HepG2 (cell line): ENCODE measurements around the gene PRKCZ. TPM values are rescaled to one million over a fixed set of nuclear protein-coding genes. Genes with fewer than 3 reads are reported as not detected.

Source experiments
- ARID2 ChIP-seq: sonication (generic); formaldehyde crosslinking; IDR thresholded peaks from 2 replicates; pipeline ENCODE4 v1.8.1; 2022; ENCODE audit warnings: mild to moderate bottlenecking, missing genetic modification reagents, borderline replicate concordance
- ASH2L ChIP-seq: fragments of 300-600, 200-600 bp; sonication (generic); IDR thresholded peaks from 2 replicates; pipeline ENCODE4 v1.7.0; 2017; ENCODE audit warnings: low read depth, mild to moderate bottlenecking, moderate library complexity, mixed read lengths, low read length; ENCODE audit not compliant: insufficient read length
- DDIT3 ChIP-seq: sonication (generic); formaldehyde crosslinking; IDR thresholded peaks from 2 replicates; pipeline ENCODE4 v1.4.0; 2020; ENCODE audit warnings: mild to moderate bottlenecking, missing genetic modification reagents
- EP300 ChIP-seq, 3 experiments: sonication (generic) in 1 of 3; formaldehyde crosslinking in 1 of 3; IDR thresholded peaks; 2 replicates each; pipeline versions ENCODE4 v1.5.1 to v1.6.1; 2011 to 2020; ENCODE audit warnings: low read depth in 2 of 3, low read length in 2 of 3, borderline replicate concordance in 1 of 3, improper control_type of control experiment in 1 of 3, mild to moderate bottlenecking in 1 of 3, missing genetic modification reagents in 1 of 3, moderate library complexity in 1 of 3
- FOXJ3 ChIP-seq: sonication (generic); formaldehyde crosslinking; IDR thresholded peaks from 2 replicates; pipeline ENCODE4 v1.4.0; 2020; ENCODE audit warnings: missing genetic modification reagents, mild to moderate bottlenecking, borderline replicate concordance
- GPN1 ChIP-seq: sonication (generic); formaldehyde crosslinking; IDR thresholded peaks from 2 replicates; pipeline ENCODE4 v1.5.1; 2020; ENCODE audit warnings: missing genetic modification reagents, borderline replicate concordance
- HOMEZ ChIP-seq: IDR thresholded peaks from 2 replicates; pipeline ENCODE4 v1.6.1; 2016; ENCODE audit warnings: low read depth
- IRF2 ChIP-seq: IDR thresholded peaks from 2 replicates; pipeline ENCODE4 v1.6.1; 2018; ENCODE audit warnings: missing genetic modification reagents, missing compliant biosample characterization
- KMT2A ChIP-seq: sonication (generic); formaldehyde crosslinking; IDR thresholded peaks from 2 replicates; pipeline ENCODE4 v1.4.0; 2020; ENCODE audit warnings: missing genetic modification reagents
- ZBTB21 ChIP-seq: sonication (generic); formaldehyde crosslinking; IDR thresholded peaks from 2 replicates; pipeline ENCODE4 v1.4.0; 2020; ENCODE audit warnings: missing genetic modification reagents
- ZMAT3 ChIP-seq: sonication (generic); formaldehyde crosslinking; conservative IDR thresholded peaks from 2 replicates; pipeline ENCODE4 v1.7.0; 2021; ENCODE audit warnings: missing genetic modification reagents
- ZNF138 ChIP-seq: sonication (generic); formaldehyde crosslinking; IDR thresholded peaks from 2 replicates; pipeline ENCODE4 v1.5.0; 2020; ENCODE audit warnings: mild to moderate bottlenecking, low read depth, missing genetic modification reagents
- ZNF180 ChIP-seq: sonication (generic); formaldehyde crosslinking; IDR thresholded peaks from 2 replicates; pipeline ENCODE4 v1.4.0; 2020; ENCODE audit warnings: low read depth, missing genetic modification reagents, borderline replicate concordance
- ZNF83 ChIP-seq: sonication (generic); formaldehyde crosslinking; IDR thresholded peaks from 2 replicates; pipeline ENCODE4 v1.4.0; 2020; ENCODE audit warnings: missing genetic modification reagents, mild to moderate bottlenecking, borderline replicate concordance
- polyA plus RNA-seq, 8 experiments: library from polyadenylated mRNA; depleted of rRNA in 3 of 8; stranded (reverse) in 7 of 8; unstranded in 1 of 8; fragments of >200 nt; fragmentation: Illumina TruSeq in 4 of 8; extraction: Trizol in 4 of 8; gene quantifications; 2 replicates each; pipeline versions ENCODE4 v1.2.1 to v1.2.3, GENCODE V29; 2011 to 2016; ENCODE audit warnings: low read depth in 4 of 8, missing spikeins in 1 of 8, mixed read lengths in 1 of 8; ENCODE audit not compliant: insufficient read depth in 1 of 8
- total RNA-seq, 5 experiments: library from RNA; depleted of rRNA; stranded (reverse); fragments of >200 nt; fragmentation: Illumina TruSeq; extraction: Trizol; gene quantifications; 2 replicates each; pipeline ENCODE4 v1.2.3, GENCODE V29; 2016; ENCODE audit warnings: low read depth in 1 of 5
- TF ChIP-seq, protein P1 (sequence below), 2 experiments: IDR thresholded peaks; 2 replicates each; pipeline ENCODE4 v1.6.1; 2011 to 2012; ENCODE audit warnings: low read length in 2 of 2, borderline replicate concordance in 1 of 2, low read depth in 1 of 2, mild to moderate bottlenecking in 1 of 2, moderate library complexity in 1 of 2
- TF ChIP-seq, protein P2 (sequence below): sonication (generic); formaldehyde crosslinking; IDR thresholded peaks from 2 replicates; pipeline ENCODE4 v1.4.0; 2020; ENCODE audit warnings: missing genetic modification reagents
- TF ChIP-seq, protein P3 (sequence below): sonication (generic); formaldehyde crosslinking; IDR thresholded peaks from 2 replicates; pipeline ENCODE4 v1.4.0; 2020; ENCODE audit warnings: missing genetic modification reagents

The PRKCZ gene
- total and polyA plus RNA-seq, 2 of the 13 experiments (the other 11 are each of a cell fraction or from before 2014, with no cell fraction given) = 34.7 to 85.2 TPM

GRCh38 chr1:2044510-2045319 lies 5.5 kb upstream of the PRKCZ start (continued):
- TF ChIP-seq, protein P1, sequence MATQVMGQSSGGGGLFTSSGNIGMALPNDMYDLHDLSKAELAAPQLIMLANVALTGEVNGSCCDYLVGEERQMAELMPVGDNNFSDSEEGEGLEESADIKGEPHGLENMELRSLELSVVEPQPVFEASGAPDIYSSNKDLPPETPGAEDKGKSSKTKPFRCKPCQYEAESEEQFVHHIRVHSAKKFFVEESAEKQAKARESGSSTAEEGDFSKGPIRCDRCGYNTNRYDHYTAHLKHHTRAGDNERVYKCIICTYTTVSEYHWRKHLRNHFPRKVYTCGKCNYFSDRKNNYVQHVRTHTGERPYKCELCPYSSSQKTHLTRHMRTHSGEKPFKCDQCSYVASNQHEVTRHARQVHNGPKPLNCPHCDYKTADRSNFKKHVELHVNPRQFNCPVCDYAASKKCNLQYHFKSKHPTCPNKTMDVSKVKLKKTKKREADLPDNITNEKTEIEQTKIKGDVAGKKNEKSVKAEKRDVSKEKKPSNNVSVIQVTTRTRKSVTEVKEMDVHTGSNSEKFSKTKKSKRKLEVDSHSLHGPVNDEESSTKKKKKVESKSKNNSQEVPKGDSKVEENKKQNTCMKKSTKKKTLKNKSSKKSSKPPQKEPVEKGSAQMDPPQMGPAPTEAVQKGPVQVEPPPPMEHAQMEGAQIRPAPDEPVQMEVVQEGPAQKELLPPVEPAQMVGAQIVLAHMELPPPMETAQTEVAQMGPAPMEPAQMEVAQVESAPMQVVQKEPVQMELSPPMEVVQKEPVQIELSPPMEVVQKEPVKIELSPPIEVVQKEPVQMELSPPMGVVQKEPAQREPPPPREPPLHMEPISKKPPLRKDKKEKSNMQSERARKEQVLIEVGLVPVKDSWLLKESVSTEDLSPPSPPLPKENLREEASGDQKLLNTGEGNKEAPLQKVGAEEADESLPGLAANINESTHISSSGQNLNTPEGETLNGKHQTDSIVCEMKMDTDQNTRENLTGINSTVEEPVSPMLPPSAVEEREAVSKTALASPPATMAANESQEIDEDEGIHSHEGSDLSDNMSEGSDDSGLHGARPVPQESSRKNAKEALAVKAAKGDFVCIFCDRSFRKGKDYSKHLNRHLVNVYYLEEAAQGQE (IDR thresholded peaks at IDR 0.05; ENCODE audit: borderline replicate concordance in 1 of 2, low read depth in 1 of 2, low read length in 2 of 2) = no peak
- TF ChIP-seq KMT2A (CRISPR knock-in tag) (no peak), FOXJ3 (CRISPR knock-in tag) (no peak), ZMAT3 (CRISPR knock-in tag) (0 out of 2 replicates have a peak, but pooled peaks have one; percentile 28), GPN1 (CRISPR knock-in tag) (no peak), IRF2 (CRISPR knock-in tag) (no peak), ASH2L (no peak), ZNF138 (no peak), ZNF83 (CRISPR knock-in tag) (no peak; the same call in 1 of the 2 replicates), HOMEZ (CRISPR knock-in tag) (no peak), ZNF180 (CRISPR knock-in tag) (no peak), ARID2 (CRISPR knock-in tag) (no peak), ZBTB21 (CRISPR knock-in tag) (no peak), EP300 (IDR thresholded peaks at IDR 0.05; ENCODE audit: low read depth in 2 of 2, low read length in 2 of 2) (no peak), EP300 (CRISPR knock-in tag; IDR thresholded peaks at IDR 0.05; ENCODE audit: borderline replicate concordance) (no peak), DDIT3 (no peak)
- TF ChIP-seq, protein P2, sequence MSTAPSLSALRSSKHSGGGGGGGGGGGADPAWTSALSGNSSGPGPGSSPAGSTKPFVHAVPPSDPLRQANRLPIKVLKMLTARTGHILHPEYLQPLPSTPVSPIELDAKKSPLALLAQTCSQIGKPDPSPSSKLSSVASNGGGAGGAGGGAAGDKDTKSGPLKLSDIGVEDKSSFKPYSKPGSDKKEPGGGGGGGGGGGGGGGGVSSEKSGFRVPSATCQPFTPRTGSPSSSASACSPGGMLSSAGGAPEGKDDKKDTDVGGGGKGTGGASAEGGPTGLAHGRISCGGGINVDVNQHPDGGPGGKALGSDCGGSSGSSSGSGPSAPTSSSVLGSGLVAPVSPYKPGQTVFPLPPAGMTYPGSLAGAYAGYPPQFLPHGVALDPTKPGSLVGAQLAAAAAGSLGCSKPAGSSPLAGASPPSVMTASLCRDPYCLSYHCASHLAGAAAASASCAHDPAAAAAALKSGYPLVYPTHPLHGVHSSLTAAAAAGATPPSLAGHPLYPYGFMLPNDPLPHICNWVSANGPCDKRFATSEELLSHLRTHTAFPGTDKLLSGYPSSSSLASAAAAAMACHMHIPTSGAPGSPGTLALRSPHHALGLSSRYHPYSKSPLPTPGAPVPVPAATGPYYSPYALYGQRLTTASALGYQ = no peak
- TF ChIP-seq, protein P3, sequence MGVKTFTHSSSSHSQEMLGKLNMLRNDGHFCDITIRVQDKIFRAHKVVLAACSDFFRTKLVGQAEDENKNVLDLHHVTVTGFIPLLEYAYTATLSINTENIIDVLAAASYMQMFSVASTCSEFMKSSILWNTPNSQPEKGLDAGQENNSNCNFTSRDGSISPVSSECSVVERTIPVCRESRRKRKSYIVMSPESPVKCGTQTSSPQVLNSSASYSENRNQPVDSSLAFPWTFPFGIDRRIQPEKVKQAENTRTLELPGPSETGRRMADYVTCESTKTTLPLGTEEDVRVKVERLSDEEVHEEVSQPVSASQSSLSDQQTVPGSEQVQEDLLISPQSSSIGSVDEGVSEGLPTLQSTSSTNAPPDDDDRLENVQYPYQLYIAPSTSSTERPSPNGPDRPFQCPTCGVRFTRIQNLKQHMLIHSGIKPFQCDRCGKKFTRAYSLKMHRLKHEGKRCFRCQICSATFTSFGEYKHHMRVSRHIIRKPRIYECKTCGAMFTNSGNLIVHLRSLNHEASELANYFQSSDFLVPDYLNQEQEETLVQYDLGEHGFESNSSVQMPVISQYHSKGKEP = no peak
